GM12891 (cell line): ENCODE results near the gene PRSS58.

Experiments
- POLR2A ChIP-seq: IDR thresholded peaks from 2 replicates; pipeline ENCODE4 v1.6.1; 2011; ENCODE audit warnings: low read depth, low read length, control low read depth
- POLR2AphosphoS5 ChIP-seq: IDR thresholded peaks from 2 replicates; pipeline ENCODE4 v1.6.1; 2011; ENCODE audit warnings: low read depth, low read length, control low read depth
- POU2F2 ChIP-seq: IDR thresholded peaks from 2 replicates; pipeline ENCODE4 v1.6.1; 2011; ENCODE audit warnings: low read depth, mild to moderate bottlenecking, control low read depth, low read length, moderate library complexity
- SPI1 ChIP-seq: IDR thresholded peaks from 2 replicates; pipeline ENCODE4 v1.6.1; 2011; ENCODE audit warnings: low read depth, low read length, control low read depth
- TAF1 ChIP-seq: IDR thresholded peaks from 2 replicates; pipeline ENCODE4 v1.6.1; 2011; ENCODE audit warnings: low read depth, low read length, control low read depth

- TF ChIP-seq POLR2AphosphoS5, result no peak
- TF ChIP-seq TAF1, result no peak
- TF ChIP-seq POLR2A, result no peak
- no peak for TF ChIP-seq SPI1
- no peak for TF ChIP-seq POU2F2
Measured at GRCh38 chr7:142301923-142302550, 44.2 kb upstream of the PRSS58 start.
